GM21825 (cell line): ENCODE results near the gene PSMC3.

Experiments used
- ATAC-seq: cut with Tn5 transposase; IDR thresholded peaks from one replicate; pipeline ENCODE4 v1.9.1; 2021; ENCODE audit warnings: mild to moderate bottlenecking, moderate library complexity; ENCODE audit not compliant: unreplicated experiment

The PSMC3 gene

DNA sequence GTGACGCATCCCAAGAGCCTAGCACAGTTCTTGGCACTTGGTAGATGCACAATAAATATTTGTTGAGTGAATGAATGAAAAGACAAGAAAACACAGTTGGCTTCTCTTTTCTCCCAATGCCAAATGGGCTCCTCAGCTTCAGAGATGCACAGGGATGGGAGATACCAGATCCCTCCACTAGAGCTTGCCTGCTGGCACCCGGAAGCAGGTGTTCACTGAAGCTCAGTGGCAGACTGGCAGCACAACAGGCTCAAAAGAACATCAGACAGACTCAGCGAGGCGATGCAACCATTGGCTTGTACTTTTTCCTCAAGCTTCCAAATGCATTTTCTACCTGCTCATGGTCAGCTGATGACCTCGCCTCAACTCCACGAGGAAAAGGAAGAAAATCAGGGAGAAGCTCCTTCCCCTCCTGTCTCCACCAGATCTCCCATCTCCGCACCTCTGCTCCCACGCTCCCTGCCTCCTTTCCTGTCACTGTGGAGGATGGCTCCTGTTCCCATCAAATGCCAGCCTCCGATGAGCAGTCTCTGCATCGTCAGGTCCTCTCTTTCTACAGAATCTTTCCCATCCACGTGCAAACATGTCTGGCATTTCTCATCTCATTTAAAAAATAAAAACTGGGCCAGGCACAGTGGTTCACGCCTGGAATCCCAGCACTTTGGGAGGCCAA is 16.9 kb upstream of the PSMC3 start:
- no peak for ATAC-seq

DNA sequence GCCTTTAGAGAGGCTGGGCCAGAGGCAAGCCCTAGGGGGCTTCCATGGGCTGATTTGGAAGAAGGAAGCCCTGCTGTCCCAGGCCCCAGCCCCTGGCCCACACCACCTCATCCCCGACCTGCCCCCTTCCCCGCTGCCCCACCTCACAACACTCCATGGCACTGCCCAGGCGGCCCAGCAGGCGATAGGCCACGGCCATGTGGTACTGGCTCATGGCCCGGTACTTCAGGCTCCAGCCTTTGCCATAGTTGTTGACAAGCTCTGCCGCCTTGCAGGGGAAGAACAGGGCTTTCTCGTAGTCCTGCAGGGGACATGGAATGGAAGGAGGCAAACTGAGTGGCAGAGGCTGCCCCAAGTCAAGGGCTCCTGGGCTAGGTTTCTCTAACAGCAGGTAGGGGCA is 16.3 kb upstream of the PSMC3 start:
- no peak for ATAC-seq

DNA sequence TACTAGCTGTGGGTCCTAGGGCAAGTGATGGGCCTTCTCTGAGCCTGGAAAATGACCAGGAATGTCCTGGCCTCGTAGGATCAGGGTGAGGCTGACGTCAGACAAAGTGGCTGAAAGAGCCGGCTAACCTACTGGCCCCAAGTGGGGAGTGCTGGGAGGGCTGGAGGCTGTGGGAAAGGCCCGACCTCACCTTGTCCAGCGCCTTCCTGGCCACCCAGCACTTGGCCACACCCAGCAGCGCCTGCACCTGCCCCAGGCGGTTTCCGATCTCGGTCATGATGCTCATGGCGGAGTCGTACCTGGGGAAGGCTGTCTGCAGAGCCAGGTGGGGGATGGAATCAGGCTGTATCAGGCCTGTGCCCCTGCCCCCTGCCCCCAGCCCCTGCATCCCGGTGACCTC is 15.2 kb upstream of the PSMC3 start:
- ATAC-seq: no peak

DNA sequence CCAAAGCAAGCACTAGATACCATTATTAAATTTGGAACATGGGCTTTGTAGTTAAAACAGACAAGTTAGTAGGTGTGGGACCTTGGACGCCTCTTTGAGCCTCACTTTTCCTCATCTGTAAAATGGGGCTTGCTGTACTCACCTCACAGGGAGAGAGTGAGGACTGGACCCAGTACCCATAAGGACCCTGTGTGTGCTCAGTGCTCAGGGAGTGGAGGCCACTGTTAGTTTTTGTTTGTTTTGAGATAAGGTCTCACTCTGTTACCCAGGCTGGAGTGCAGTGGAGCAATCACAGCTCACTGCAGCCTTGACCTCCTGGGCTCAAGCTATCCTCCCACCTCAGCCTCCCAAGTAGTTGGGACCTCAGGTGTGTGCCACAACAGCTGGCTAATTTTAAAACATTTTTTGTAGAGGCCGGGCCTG is 13.8 kb upstream of the PSMC3 start:
- no peak for ATAC-seq

DNA sequence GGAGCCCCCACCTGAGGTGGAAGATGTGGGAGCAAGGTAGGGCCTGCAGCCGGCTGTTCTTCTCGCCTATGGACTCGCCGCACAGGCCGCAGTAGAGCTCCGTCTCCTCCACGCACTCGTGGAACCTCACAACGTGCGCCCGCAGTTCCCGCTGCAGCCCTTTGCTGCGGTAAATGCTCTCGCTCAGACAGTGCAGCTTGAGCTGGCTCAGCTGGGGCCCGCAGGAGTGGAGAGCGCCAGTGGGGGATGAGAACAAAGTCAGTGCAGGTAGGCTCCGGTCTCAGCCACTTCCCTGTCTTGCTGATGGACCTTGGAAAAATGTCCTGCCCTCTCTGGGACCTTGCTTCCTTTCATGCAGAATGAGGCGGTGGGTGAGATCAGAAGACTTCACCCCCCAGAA is 12.5 kb upstream of the PSMC3 start:
- no peak for ATAC-seq

DNA sequence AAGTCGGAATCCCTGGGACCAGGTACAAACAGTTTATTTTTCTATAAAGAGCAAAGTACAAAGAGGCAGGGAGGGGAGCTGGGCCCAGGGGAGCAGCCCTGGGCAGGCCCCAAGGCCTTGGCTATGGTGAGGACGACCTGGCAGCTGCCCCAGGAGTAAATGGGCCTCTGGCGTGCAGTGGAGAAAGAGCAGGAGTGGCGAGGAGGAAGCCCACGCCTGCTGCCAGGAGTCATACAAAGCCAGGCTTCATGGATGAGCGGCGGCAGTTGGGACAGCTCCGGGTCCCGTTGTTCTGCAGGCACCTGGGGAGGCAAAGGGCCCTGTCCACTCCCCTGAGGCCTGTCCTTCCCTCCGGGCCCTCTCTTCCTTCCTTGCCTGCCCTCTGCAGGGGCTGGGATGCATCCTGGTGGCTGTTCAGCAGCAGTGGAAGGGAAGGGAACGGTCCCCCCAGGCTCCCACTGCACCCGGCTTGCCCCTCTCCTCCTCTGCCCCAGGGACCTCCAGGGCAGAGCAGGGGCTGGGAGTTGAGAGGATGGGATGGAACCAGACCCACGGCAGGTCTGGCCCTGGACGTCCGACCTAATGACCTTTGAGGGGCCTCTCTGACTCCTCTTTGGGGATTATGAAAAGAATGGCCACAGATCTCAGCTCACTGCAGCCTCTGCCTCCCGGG is 11.6 kb upstream of the PSMC3 start:
- ATAC-seq: no peak

DNA sequence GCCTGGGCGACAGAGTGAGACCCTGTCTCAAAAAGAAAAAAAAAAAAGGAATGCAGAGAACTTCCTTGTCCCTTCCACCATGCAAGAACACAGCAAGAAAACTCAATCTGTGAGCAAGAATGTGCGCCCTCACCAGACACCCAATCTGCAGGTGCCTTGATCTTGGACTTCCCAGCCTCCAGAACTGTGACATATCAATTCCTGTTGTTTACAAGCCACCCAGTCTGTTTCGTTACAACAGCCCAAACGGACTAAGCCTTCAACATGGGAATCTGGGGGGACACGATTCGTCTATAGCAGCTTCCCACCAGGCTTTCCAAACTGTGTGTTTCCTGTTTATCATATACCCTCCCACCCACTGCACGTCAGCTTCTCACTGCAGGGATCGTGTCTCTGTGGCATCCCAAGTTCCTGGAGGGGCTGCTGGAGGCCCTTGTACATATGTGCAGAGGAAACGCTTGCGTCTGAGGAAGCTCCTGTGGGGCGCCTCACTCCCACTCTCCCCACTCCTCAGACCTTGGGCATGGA is 11.0 kb upstream of the PSMC3 start:
- ATAC-seq: no peak

DNA sequence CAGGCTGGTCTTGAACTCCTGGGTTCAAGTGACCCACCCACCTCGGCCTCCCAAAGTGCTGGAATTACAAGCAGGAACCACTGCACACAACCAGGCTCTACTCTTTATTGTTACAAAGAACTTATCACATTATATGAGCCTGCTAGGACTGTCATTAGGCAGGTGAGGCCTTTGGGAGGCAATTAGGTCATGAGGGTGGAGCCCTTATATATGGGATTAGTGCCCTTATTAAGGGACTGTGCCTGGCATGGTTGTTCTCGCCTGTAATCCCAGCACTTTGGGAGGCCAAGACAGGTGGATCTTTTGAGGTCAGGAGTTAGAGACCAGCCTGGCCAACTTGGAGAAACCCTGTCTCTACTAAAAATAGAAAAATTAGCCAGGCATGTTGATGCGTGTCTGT is 10.5 kb upstream of the PSMC3 start:
- ATAC-seq: no peak

DNA sequence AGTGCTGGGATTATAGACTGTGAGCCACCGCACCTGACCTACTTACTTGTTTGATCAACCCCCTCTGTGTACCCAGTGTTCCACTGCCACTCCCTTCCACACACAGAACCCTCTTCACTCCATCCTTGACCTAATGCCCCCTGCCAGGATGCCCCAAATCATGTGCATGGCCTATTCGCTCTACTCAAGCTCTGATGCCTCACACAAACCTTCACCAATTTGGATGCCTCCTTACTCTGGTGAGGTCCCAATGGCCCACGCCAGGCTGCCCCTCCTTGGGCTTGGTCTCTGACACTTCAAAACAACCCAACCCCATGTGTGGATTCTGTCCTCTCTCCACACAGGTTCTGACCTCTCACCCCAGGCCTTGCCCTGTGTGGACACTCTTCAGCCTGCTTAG is 9.4 kb upstream of the PSMC3 start:
- ATAC-seq: no peak

DNA sequence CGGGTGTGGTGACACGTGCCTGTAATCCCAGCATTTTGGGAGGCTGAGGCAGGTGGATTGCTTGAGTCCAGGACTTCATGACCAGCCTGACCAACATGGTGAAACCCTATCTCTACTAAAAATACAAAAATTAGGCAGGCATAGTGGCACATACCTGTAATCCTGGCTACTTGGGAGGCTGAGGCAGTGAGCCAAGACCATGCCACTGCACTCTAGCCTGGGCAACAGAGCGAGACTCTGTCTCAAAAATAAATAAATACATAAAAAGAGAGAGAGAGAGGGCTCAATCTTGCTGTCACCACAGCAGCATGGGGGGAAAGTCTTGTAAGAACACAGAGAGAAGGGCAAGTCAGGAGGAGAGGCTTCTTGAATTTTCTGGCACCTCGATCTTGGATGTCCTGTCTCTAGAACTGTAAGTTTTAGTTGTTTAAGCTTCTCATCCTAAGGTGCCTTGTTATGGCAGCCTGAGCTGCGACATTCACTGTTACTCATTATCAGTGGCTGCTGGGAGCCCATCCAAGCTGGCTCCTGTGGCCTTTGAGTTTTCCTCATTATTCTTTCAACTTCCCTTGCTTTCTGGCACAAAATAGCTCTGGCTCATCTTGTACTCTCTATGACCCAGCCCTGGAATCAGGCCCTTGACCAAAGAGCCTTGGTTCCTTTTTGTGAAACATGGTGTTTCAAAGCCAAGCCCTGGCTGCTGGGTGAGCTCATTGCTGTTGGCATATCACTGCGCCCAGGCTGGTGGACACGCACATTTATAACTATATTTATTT is 8.0 kb upstream of the PSMC3 start:
- ATAC-seq: no peak

DNA sequence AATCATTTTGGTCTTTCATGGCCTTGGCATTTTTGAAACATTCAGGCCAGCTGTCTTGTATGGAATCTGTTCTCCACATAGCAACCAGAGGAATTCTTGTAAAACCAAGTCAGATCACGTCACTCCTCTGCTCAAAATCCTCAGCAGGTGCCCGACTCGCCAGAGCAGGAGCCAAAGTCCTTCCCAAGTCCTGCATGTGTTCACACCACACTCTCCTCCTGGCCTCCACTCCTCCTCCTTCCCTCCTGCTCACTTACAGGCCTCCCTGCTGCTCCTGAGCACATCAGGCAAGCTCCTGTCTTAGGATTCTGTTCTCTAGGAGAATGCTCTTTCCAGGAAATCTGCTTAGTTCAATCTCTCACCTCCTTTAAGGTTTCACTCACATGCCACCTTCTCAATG is 6.9 kb upstream of the PSMC3 start:
- no peak for ATAC-seq

DNA sequence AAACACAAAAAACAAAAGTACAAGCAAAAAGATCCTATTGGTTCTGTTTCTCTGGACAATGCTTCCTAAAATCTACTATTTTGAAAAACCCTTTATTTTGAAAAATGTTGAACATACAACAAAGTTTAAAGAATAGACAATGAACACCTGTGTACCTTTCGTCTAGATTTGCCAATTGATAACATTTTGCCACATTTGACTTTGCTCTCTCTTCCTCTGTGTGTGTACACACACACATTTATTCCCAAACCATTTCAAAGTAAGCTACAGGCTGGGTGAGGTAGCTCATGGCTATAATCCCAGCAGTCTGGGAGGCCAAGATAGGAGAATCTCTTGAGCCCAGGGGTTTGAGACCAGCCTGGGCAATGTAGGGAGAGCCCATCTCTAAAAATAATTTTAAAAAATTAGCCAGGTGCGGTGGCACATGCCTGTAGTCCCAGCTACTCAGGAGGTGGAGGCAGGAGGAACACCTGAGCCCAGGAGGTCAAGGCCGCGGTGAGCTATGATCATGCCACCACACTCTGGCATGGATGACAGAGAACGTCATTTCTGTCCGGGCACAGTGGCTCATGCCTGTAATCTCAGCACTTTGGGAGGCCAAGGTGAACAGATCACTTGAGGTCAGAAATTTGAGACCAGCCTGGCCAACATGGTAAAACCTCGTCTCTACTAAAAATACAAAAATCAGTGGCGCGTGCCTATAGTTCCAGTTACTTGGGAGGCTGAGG is 5.3 kb upstream of the PSMC3 start:
- ATAC-seq: no peak

DNA sequence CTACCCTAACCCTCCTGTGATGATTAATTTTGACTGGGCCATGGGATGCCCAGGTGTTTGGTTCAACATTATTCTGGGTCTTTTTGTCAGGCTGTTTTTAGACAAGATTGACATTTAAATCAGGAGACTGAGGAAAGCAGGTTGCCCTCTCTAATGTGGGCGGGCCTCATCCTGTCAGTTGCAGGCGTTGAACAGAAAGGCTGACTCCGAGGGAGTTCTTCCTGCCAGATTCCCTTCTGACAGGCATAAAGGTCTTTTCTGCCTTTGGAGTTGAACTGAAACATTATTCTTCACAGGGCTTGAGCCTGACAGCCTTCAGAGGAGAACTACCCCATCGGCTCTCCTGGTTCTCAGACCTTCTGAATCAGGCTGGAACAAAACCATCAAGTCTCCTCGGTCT is 4.3 kb upstream of the PSMC3 start:
- ATAC-seq: no peak

DNA sequence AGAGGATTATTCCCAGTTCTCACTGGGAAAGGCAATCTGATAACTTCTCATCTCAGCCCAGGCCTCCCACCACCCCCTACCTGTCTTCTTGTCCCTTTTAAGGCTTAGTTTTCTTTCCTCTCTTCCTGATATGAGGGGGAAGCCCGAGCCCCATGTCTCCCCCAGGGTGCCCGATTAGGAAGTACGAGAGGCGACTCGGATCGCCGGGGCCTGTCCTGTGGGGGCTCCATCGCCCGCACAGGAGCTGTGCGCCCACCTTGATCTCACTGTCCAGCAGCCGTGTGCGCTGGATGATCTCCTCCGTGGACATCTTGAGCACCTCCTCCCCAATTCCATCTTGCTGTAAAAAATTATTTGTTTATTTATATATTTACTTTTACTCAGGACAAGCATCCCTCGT is 628 bp downstream of the PSMC3 start:
- ATAC-seq: no peak

DNA sequence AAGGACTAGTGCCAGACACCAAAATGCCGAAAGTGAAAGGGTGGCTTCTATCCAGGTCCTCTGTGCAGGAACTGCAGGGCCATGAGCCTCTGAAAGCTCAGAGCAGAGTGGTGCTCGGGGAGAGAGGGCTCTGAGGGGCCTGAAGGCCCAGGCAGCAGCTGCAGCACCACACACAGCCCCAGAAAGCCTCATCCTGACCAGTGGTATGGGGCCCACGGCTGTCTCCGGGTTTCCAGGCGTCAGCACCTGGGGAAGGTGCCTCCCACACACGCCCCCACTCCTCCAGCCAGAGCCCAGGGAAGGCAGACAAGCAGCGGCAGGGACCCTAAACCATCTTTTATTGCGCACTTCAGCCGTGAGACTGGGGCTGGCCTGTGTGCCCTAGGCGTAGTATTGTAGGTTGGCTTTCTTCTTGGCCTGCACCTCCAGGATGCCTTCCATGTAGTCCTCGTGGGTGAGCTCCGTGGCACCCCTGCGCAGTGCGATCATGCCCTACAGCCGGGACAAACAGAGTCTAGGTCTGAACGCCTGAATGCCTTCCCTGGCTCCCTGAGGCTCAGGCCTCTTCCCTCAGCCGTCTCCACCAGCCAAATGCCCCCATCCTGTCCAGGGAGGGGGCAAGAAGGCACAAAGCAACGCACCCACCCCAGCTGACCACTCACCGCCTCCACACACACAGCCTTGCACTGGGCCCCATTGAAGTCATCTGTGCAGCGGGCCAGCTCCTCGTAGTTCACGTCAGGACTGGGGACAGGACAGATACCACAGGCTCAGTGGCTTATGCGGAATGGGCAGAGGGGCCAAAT is 7.6 kb downstream of the PSMC3 start:
- ATAC-seq: no peak

DNA sequence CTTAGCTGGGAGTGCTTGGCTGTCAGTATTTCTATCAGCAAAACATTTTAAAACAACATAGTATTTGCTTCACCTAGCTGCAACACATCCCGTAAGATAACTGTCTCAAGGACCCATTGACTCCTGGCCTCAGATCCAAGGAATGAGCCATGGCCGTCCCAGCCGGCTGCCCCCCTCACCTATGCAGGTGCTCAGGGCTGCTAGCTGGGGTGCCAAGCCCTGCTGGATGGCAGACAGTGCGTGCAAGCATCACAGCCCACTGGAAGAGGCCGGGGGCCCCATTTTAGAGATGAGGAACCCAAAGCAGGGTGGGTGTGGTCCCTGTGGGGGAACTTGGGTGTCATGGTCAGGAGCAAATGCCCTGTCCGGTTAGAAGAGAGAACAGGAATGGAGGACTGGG is 8.5 kb downstream of the PSMC3 start:
- no peak for ATAC-seq

DNA sequence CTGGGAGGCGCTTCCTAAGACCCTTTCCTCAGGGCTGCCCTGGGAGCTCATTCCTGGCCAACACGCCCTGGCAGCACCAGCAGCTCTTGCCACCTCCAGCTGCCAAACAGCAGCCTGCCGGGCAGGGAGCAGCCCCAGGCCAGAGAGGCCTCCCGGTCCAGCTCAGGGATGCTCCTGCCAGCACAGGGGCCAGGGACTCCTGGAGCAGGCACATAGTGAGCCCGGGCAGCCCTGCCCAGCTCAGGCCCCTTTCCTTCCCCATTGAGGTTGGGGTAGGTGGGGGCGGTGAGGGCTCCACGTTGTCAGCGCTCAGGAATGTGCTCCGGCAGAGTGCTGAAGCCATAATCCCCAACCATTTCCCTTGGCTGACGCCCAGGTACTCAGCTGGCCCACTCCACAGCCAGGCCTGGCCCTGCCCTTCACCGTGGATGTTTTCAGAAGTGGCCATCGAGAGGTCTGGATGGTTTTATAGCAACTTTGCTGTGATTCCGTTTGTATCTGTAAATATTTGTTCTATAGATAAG is 10.2 kb downstream of the PSMC3 start:
- no peak for ATAC-seq

DNA sequence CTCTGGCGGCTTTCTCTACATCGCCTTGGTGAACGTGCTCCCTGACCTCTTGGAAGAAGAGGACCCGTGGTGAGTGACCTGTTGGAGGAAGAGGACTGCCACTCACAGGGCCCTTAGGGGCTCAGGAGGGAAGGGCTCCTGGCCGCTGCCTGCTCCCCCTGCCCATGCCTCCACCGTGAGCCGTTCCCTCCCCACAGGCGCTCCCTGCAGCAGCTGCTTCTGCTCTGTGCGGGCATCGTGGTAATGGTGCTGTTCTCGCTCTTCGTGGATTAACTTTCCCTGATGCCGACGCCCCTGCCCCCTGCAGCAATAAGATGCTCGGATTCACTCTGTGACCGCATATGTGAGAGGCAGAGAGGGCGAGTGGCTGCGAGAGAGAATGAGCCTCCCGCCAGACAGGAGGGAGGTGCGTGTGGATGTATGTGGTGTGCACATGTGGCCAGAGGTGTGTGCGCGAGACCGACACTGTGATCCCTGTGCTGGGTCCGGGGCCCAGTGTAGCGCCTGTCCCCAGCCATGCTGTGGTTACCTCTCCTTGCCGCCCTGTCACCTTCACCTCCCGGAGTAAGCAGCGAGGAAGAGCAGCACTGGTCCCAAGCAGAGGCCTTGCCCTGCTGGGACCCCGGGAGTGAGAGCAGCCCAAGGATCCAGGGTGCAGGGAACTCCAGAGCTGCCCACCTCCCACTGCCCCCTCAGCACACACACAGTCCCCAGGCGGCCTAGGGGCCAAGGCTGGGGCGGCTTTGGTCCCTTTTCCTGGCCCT is 11.0 kb downstream of the PSMC3 start:
- ATAC-seq: no peak

DNA sequence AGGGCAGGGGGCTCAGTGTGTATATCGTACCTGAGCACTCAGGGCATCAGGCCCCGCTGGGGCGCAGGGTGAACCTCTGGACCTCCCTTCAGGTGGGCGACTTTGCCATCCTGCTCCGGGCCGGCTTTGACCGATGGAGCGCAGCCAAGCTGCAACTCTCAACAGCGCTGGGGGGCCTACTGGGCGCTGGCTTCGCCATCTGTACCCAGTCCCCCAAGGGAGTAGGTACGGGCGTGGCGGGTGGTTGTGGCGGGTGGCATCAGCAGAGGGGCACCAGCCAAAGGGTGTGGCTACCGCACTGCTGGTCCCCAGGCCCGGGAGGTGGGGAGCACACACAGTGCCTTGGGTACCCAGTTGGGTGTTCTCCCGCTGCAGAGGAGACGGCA is 11.6 kb downstream of the PSMC3 start:
- ATAC-seq: no peak
